GM19025 (cell line): ENCODE results near the gene CSPG4.
"Not testable (repeated sequence)": the region's sequence is repeated elsewhere in the genome, so short reads cannot be mapped to it uniquely, and the experiment has no call there.

ENCODE experiments used
- ATAC-seq: cut with Tn5 transposase; IDR thresholded peaks from one replicate; pipeline ENCODE4 v1.9.1; 2021; ENCODE audit warnings: mild to moderate bottlenecking, low read depth, moderate library complexity; ENCODE audit not compliant: unreplicated experiment

The CSPG4 gene

DNA sequence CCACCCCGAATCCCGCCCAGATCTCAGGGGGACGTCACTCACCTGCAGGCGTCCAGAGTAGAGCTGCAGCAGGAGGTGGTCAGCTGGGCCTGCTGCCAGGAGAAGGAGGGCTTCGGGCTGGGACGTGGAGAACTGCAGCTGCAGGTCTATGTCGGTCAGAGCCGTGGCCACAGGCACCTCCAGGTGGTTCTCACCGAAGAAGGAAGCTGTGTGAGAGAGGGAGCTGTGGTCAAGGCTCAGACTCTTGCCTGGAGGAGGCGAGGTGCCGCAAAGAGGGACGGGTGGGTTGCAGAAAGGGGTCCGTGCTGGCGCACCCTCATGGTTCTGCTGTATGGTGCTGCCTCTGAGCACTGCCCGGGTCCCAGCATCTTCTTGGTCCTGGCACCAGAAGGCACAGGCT is 19.6 kb downstream of the CSPG4 start:
- not testable (repeated sequence) for ATAC-seq

GRCh38 chr15:75692311-75692710 is 20.3 kb downstream of the CSPG4 start:
- not testable (repeated sequence) for ATAC-seq

DNA sequence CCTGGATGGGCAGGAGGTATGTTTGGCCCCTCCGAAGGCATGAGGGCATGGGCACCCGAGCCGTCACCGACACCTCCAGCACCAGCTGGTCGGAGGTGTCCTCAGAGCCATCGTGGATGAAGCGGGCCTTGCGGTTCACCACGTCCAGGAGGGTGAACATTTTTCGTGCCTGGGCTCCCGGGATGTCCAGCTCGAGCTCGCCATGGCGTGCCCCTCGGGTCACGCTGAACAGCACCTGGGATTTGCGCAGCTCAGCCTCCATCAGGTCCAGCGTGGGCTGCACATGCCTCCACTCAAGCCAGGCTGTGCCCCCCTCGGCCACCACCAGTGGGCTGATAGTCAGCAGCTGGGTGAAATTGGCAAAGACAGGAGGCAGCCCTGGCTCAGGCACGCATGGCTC is 23.2 kb downstream of the CSPG4 start:
- ATAC-seq, result not testable (repeated sequence)

GRCh38 chr15:75688831-75689230 is 23.8 kb downstream of the CSPG4 start:
- no peak for ATAC-seq

DNA sequence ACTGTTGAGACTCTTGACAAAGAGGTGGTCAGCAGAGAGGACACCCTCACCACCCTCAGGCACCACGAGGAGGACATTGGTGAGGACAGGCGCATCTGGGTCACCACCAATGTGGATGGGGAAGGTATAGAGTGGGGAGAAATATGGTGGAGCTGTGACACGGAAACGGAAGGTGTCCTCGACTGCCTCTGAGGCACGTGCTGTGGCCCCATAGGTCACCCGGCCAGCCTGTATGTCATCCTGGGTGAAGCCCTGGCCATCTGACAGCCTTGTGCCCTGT is 24.4 kb downstream of the CSPG4 start:
- ATAC-seq, result no peak

DNA sequence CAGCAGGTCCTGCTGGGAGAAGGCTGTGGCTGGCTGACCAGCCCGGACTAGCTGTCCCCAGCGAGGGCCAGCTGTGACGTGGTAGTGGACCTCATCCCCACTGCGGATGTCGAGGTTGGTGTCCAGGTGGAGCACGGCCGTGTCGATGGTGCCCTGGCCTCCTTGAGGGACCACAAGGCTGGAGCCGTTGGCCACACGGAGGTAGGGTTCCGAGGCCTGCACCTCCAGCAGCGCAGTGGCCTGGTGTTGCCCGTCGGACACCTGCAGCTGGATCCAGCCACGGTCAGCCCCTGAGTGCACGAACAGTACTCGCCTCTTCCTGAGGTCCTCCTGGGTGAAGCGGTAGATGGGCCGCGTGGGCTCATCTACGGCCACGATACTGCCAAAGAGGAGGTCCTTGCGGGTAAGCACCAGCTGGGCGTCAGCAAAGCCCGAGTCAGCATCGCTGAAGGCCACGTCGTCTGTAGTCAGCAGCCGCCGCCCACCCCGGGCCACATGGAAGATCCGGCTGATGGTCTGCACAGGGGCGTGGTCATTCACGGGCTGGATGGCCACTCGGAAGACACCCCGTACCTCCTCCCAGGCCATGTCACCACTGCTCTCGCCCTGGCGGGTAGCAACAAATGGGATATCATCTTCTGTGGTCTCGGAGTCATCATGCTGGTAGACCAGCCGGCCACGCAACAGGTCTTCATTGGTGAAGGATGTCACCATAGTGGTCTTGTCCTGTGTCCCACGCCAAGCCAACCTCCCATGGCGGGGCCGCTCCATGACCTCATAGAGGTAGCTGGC is 25.0 kb downstream of the CSPG4 start:
- ATAC-seq, result no peak

DNA sequence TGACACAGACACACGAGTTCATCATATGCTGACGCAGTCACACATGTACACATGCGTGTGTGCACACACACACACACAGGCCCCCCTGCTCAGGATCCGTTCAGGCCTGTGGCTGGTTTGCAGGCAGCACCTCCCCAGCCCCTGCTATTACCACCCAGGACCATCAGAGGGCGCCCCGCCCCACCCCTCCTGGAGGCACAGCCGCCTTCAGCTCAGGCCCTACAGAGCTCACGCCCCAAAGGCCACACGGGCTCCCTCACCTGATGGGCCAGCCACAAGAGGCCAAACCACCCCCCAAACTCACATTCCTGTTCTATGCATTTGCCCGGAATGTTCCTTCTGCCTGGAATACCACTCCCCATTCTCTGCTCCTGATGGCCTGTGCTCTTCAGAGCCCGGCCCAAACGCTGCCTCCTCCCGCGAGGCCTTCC is 26.4 kb downstream of the CSPG4 start:
- not testable (repeated sequence) for ATAC-seq

DNA sequence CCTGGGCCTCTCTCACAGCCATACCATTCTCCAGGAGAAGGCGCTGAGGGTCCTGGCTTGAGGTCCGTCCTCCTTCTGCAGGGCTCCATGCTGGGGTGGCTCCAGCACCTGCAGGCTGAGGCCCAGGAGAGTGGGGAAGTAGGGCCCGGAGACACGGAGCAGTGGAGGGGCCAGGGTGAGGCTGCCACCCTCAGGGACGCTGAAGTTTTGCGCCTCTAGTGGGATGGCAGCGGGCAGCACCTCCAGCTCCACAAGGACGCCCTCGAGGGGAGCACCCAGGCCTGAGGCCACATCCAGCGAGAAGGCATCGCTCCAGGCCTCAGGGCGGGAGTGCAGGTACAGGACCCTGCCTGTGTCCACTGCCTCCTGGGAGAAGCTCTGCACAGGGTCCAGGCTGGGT is 27.5 kb downstream of the CSPG4 start:
- no peak for ATAC-seq

GRCh38 chr15:75684648-75685047 is 28.0 kb downstream of the CSPG4 start:
- ATAC-seq, result no peak

GRCh38 chr15:75683646-75684312 is 28.9 kb downstream of the CSPG4 start:
- peak; percentile 49 for ATAC-seq

DNA sequence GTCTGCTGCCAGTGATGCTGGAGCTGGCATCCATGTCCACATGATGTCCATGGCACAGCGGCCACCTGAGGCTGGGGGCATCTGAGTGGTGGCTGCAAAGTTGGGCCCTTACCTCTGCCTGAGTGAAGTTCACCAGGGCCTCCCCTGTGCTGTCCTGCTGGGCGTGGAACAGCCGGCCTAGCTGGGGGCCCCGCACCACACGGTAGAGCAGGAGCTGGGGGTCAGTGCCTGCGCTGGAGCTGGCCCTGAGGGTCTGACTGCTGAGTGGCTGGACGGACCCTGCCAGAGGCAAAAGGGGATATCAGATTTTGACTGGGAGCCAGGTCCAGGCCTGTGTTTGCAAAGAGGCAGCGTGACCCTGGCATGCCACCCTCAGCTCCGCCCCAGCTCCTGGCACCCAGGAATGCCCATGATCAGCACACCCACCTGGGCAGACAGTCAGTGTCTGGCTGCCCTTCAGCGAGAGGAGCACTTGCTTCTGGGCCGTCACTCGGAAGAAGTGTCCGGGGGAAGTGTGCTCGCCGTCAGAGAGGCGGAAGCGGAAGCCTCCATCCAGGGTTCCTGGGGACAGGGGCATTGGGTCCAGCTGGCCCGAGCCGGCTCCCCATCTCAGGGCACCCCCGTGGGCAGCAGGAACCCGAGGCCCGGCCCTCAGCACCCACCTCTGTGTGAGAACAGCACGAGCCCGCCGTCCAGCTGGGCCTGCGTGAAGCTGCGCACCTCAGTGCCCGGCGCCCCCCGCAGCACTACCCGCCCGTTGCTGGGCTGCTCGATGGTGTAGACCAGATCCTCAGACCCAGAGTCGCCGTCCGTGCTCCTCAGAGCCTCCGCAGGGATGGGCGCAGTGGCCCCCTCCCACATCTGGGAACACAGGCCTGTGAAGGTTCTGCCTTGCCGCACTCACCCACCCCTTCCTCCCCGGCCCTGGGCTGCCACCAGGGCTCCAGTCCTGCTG is 30.2 kb downstream of the CSPG4 start:
- ATAC-seq, result no peak

DNA sequence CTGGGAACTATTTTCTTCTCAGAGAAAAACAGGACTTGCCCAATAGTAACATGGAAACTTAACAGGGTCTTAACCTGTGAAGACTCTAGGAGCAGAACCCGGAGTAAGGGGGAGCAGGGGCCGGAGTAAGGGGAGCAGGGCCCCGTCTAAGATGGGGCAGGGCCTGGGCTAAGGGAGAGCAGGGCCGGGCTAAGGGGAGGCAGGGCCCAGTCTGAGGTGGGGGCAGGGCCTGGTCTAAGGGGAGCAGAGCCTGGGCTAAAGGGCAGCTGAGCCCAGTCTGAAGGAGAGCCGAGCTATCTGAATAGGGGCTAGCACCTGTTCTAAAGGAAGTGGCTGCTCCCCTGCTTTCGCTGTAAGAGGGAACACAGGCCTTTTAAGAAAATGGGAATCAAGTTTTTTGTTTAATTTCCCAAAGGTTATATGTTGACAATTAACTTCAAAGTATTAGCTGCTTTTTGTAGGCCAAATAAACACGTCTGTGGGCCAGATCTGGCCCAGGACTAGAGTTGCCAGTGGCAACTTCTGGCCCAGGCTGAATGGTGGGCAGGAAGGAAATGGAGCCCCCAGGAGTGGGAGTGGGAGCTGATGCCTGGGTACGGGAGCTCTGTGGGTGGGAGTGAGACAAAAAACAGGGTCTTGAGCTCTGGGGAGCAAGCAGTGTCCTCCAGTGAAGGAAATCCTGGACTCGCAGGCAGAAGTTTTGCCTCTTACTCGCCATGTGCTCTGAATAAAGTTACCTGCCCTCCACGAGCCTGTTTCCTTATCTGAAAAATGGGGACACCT is 32.5 kb downstream of the CSPG4 start:
- no peak for ATAC-seq

GRCh38 chr15:75678324-75678690 is 34.3 kb downstream of the CSPG4 start:
- not testable (repeated sequence) for ATAC-seq

- ATAC-seq, result no peak
Measured at GRCh38 chr15:75677465-75678323, 35.0 kb downstream of the CSPG4 start.

DNA sequence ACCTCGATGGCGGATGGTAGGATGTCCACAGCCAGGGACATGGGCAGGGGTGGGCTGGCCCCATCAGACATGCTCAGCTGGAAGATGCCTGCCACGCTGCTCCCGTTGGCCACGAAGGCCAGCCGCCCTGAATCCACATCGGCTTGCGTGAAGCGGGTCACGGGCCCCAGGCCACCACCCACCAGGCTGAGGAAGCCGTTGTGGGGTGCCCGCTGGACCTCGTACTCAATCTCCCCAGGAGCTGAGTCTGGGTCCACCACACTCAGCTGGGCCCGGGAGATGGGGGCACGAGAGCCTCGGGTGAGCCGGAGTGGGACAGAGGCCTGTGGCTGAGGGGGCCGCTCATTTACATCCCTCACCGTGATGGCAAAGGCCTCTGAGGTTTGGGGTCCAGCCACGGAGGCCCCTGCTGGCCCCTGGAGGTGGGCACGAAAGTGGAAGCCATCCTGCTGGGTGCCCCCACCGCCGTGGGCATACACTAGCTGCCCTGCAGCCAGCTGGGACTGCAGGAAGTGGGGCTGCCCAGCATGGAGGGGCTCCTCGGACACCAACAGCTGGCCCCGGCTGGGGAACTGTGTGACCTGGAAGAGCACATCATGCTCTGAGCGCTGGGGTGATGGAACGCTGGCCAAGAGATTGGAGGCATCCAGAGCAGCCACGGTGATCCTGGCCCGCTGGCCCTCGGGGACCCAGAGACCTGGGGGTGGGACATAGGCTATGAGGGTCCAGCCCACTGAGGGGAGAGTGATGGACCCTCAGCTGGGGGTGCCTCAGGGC is 35.8 kb downstream of the CSPG4 start:
- no peak for ATAC-seq

- no peak for ATAC-seq
Measured at GRCh38 chr15:75675579-75676404, 36.9 kb downstream of the CSPG4 start.

- no peak for ATAC-seq
Measured at GRCh38 chr15:75674366-75674765, 38.3 kb downstream of the CSPG4 start.
